Esophagus muscularis mucosa (tissue), 4 donors: ENCODE data around the gene HTR3C. TPM values are rescaled to one million over a fixed set of nuclear protein-coding genes. Genes with fewer than 3 reads are reported as not detected.

Source experiments
- DNase-seq: peaks from one replicate; pipeline ENCODE4 v3.0.0-alpha.2; 2017; ENCODE audit errors: extremely low spot score
- H3K27ac ChIP-seq, 4 donors: fragments of 200-600 bp; sonication (generic); replicated peaks in 1 of 4; 1 replicate in 3 of 4; 2 replicates in 1 of 4; pipeline ENCODE4 v1.5.1; 2016 to 2019; ENCODE audit warnings: mild to moderate bottlenecking in 1 of 4
- H3K27me3 ChIP-seq, 4 donors: fragments of 200-600 bp; sonication (generic); one replicate each; pipeline versions ENCODE4 v1.5.1 to v1.6.0; 2016 to 2019
- H3K36me3 ChIP-seq, 4 donors: fragments of 200-600 bp; sonication (generic); one replicate each; pipeline ENCODE4 v1.5.1; 2016 to 2019
- H3K4me1 ChIP-seq, 4 donors: fragments of 200-600 bp; sonication (generic); one replicate each; pipeline ENCODE4 v1.5.1; 2016 to 2019
- H3K4me3 ChIP-seq, 4 donors: fragments of 200-600 bp; sonication (generic); 1 replicate in 2 of 4; 2 replicates in 2 of 4; pipeline ENCODE4 v1.5.1; 2016 to 2019; ENCODE audit warnings: mild to moderate bottlenecking in 4 of 4, moderate library complexity in 1 of 4
- H3K9me3 ChIP-seq, 4 donors: fragments of 200-600 bp; sonication (generic); 1 replicate in 3 of 4; 2 replicates in 1 of 4; pipeline ENCODE4 v1.5.1; 2016 to 2019
- CTCF ChIP-seq, 3 experiments: fragments of 200-600 bp in 2 of 3; fragments of 450-650 bp in 1 of 3; sonication (generic) in 2 of 3; IDR thresholded peaks; one replicate each; pipeline ENCODE4 v1.5.1; 2017 to 2019; ENCODE audit warnings: antibody characterized with exemption in 3 of 3, mild to moderate bottlenecking in 2 of 3, moderate library complexity in 1 of 3
- EP300 ChIP-seq: sonication (generic); formaldehyde crosslinking; IDR thresholded peaks from one replicate; pipeline ENCODE4 v1.6.1; 2017; ENCODE audit warnings: antibody characterized with exemption
- POLR2A ChIP-seq: fragments of 450-650 bp; IDR thresholded peaks from one replicate; pipeline ENCODE4 v1.6.1; 2017; ENCODE audit warnings: antibody characterized with exemption, moderate library complexity, mild to moderate bottlenecking, low read depth
- POLR2AphosphoS5 ChIP-seq, 2 donors: sonication (generic); formaldehyde crosslinking; IDR thresholded peaks; one replicate each; pipeline ENCODE4 v1.6.1; 2017; ENCODE audit warnings: antibody characterized with exemption in 2 of 2
- WGBS: methylation state at CpG from one replicate; pipeline ENCODE4 v1.1.5; 2018; 5-methylcytosine and 5-hydroxymethylcytosine counted together
- intact Hi-C: fragments of 100-400 bp; cut with DNase I; formaldehyde crosslinking; loops from one replicate; pipeline ENCODE4 v1.15.1; 2023
- total RNA-seq, 4 donors: library from RNA; depleted of rRNA; stranded (reverse); fragments of >200 nt; gene quantifications; one replicate each; pipeline versions ENCODE4 v1.1.0 to v1.2.1, GENCODE V29; 2016

Gene HTR3C
- total RNA-seq, 4 donors from 2014 or later = not detected

- Histone ChIP-seq H3K27ac (no peak overlapping the region), H3K4me1 (no peaks in the 10 kb centered on the region), H3K36me3 (no peaks in the 10 kb centered on the region), H3K4me3 (no peak overlapping the region), H3K9me3 (no peaks in the 10 kb centered on the region), H3K27me3 (no peaks in the 10 kb centered on the region)
- intact Hi-C loops = no loop called here
- TF ChIP-seq EP300 = no peak
- TF ChIP-seq POLR2AphosphoS5 (IDR thresholded peaks at IDR 0.05) = no peak
- TF ChIP-seq POLR2A = no peak
- TF ChIP-seq CTCF (IDR thresholded peaks at IDR 0.05) = no peak
- no peak for DNase-seq
- 88% methylated on average over 3 of the region's 3 CpGs for WGBS
Observed at GRCh38 chr3:184078851-184079250, 26.0 kb downstream of the HTR3C start.

- no peak for DNase-seq
- TF ChIP-seq POLR2AphosphoS5 (IDR thresholded peaks at IDR 0.05) (no peak), EP300 (no peak), POLR2A (no peak), CTCF (IDR thresholded peaks at IDR 0.05) (no peak)
- no peak overlapping the region for H3K4me3 ChIP-seq
Observed at GRCh38 chr3:184081116-184081830, 28.4 kb downstream of the HTR3C start.

GRCh38 chr3:184082034-184082433, 29.2 kb downstream of the HTR3C start:
- WGBS = 82% methylated on average over 8 of the region's 10 CpGs
- no peak overlapping the region for H3K4me3 ChIP-seq
- no peaks in the 10 kb centered on the region for H3K36me3 ChIP-seq
- TF ChIP-seq EP300 (no peak), CTCF (IDR thresholded peaks at IDR 0.05) (no peak), POLR2AphosphoS5 (IDR thresholded peaks at IDR 0.05) (no peak), POLR2A (no peak)
- H3K27ac ChIP-seq = no peak overlapping the region
- H3K27me3 ChIP-seq = no peaks in the 10 kb centered on the region
- no peaks in the 10 kb centered on the region for H3K9me3 ChIP-seq
- intact Hi-C loops = no loop called here
- H3K4me1 ChIP-seq = no peaks in the 10 kb centered on the region
- no peak for DNase-seq

More at GRCh38 chr3:184081116-184081830, 28.4 kb downstream of the HTR3C start:
- Histone ChIP-seq H3K27me3 (no peaks in the 10 kb centered on the region), H3K27ac (no peak overlapping the region), H3K4me1 (no peaks in the 10 kb centered on the region), H3K9me3 (no peaks in the 10 kb centered on the region), H3K36me3 (no peaks in the 10 kb centered on the region)
- intact Hi-C loops = no loop called here
- no CpG with 5 or more reads among the region's 16 CpGs for WGBS

GRCh38 chr3:184082465-184082864, 29.6 kb downstream of the HTR3C start:
- no peaks in the 10 kb centered on the region for H3K36me3 ChIP-seq
- no peak for DNase-seq
- TF ChIP-seq CTCF (IDR thresholded peaks at IDR 0.05) (no peak), POLR2A (no peak), POLR2AphosphoS5 (IDR thresholded peaks at IDR 0.05) (no peak), EP300 (no peak)
- no peaks in the 10 kb centered on the region for H3K27me3 ChIP-seq
- no peaks in the 10 kb centered on the region for H3K9me3 ChIP-seq
- 73% methylated on average over 2 of the region's 2 CpGs for WGBS
- intact Hi-C loops = no loop called here
- H3K4me3 ChIP-seq = no peak overlapping the region
- H3K27ac ChIP-seq = no peak overlapping the region
- no peaks in the 10 kb centered on the region for H3K4me1 ChIP-seq

- 69% methylated on average over 3 of the region's 3 CpGs for WGBS
- DNase-seq = no peak
- Histone ChIP-seq H3K4me1 (no peaks in the 10 kb centered on the region), H3K27ac (no peak overlapping the region), H3K27me3 (no peaks in the 10 kb centered on the region), H3K36me3 (no peaks in the 10 kb centered on the region), H3K9me3 (no peaks in the 10 kb centered on the region), H3K4me3 (no peak overlapping the region)
- intact Hi-C loops = no loop called here
- TF ChIP-seq CTCF (IDR thresholded peaks at IDR 0.05) (no peak), POLR2AphosphoS5 (IDR thresholded peaks at IDR 0.05) (no peak), EP300 (no peak), POLR2A (no peak)
Observed at GRCh38 chr3:184085389-184085852, 32.6 kb downstream of the HTR3C start.
